Neural cell (in vitro differentiated cells): ENCODE results near the gene SLC6A6. TPM values are rescaled to one million over a fixed set of nuclear protein-coding genes. Genes with fewer than 3 reads are reported as not detected.

Source experiments
- H2AFZ ChIP-seq: fragments of 200-600, 300-800 bp; sonication (generic), shearing (Covaris generic); 2 replicates; pipeline ENCODE4 v1.6.0; 2014; ENCODE audit warnings: low read depth, mild to moderate bottlenecking, antibody characterized with exemption, low read length, moderate library complexity
- H3F3A ChIP-seq: fragments of 200-600 bp; shearing (Covaris generic); 2 replicates; pipeline ENCODE4 v1.6.1; 2016; ENCODE audit warnings: mild to moderate bottlenecking, moderate library complexity, mixed read lengths, antibody characterized with exemption, low read length; ENCODE audit not compliant: insufficient read depth, poor library complexity, severe bottlenecking
- H3K27ac ChIP-seq: fragments of 200-600, 300-800 bp; sonication (generic), shearing (Covaris generic); 2 replicates; pipeline ENCODE4 v1.5.1; 2014; ENCODE audit warnings: mild to moderate bottlenecking, low read length, moderate library complexity
- H3K27me3 ChIP-seq: fragments of 300-800, 200-600 bp; sonication (generic), shearing (Covaris generic); 2 replicates; pipeline ENCODE4 v1.6.0; 2014; ENCODE audit warnings: mild to moderate bottlenecking, low read depth, low read length, moderate library complexity; ENCODE audit not compliant: insufficient read depth
- H3K36me3 ChIP-seq: fragments of 300-800, 200-600 bp; sonication (generic), shearing (Covaris generic); 2 replicates; pipeline ENCODE4 v1.5.1; 2014; ENCODE audit warnings: mild to moderate bottlenecking, antibody characterized with exemption, low read length, moderate library complexity; ENCODE audit not compliant: insufficient read depth
- H3K4me2 ChIP-seq: fragments of 300-800, 200-600 bp; sonication (generic), shearing (Covaris generic); 2 replicates; pipeline ENCODE4 v1.6.0; 2014; ENCODE audit warnings: mild to moderate bottlenecking, low read length
- H3K4me3 ChIP-seq: fragments of 300-800, 200-600 bp; sonication (generic), shearing (Covaris generic); 2 replicates; pipeline ENCODE4 v1.5.1; 2014; ENCODE audit warnings: mild to moderate bottlenecking, low read length, moderate library complexity
- H3K79me2 ChIP-seq: fragments of 200-600 bp; shearing (Covaris generic); replicated peaks from 2 replicates; pipeline ENCODE4 v1.6.0; 2014; ENCODE audit warnings: mild to moderate bottlenecking, low read length, moderate library complexity; ENCODE audit not compliant: insufficient read depth
- H3K9ac ChIP-seq: fragments of 300-800, 200-600 bp; sonication (generic), shearing (Covaris generic); 2 replicates; pipeline ENCODE4 v1.6.1; 2016; ENCODE audit warnings: mild to moderate bottlenecking, low read length, mixed read lengths
- H3K9me2 ChIP-seq: fragments of 200-600 bp; shearing (Covaris generic); 2 replicates; pipeline ENCODE4 v1.6.1; 2016; ENCODE audit warnings: mild to moderate bottlenecking, low read length, mixed read lengths; ENCODE audit not compliant: insufficient read depth
- H3K9me3 ChIP-seq: fragments of 200-600, 300-800 bp; sonication (generic), shearing (Covaris generic); 2 replicates; pipeline ENCODE4 v1.6.1; 2016; ENCODE audit warnings: mild to moderate bottlenecking, mixed run types, low read length, moderate library complexity, mixed read lengths
- H4K20me1 ChIP-seq: fragments of 200-600 bp; shearing (Covaris generic); 2 replicates; pipeline ENCODE4 v1.6.1; 2016; ENCODE audit warnings: mild to moderate bottlenecking, mixed run types; ENCODE audit not compliant: insufficient read depth
- EP300 ChIP-seq: fragments of 450-650 bp; conservative IDR thresholded peaks from 2 replicates; pipeline ENCODE4 v1.6.1; 2014; ENCODE audit warnings: antibody characterized with exemption, mild to moderate bottlenecking, moderate library complexity; ENCODE audit not compliant: poor library complexity, severe bottlenecking
- EZH2 ChIP-seq: fragments of 200-600, 300-800 bp; shearing (Covaris generic), sonication (generic); IDR thresholded peaks from 2 replicates; pipeline ENCODE4 v1.6.1; 2014; ENCODE audit warnings: antibody characterized with exemption, low read length, borderline replicate concordance, mild to moderate bottlenecking; ENCODE audit not compliant: insufficient read depth, poor library complexity, severe bottlenecking
- MXI1 ChIP-seq: fragments of 450-650 bp; conservative IDR thresholded peaks from 2 replicates; pipeline ENCODE4 v1.6.1; 2014; ENCODE audit warnings: antibody characterized with exemption, mild to moderate bottlenecking; ENCODE audit not compliant: poor library complexity, severe bottlenecking
- POLR2AphosphoS5 ChIP-seq: IDR thresholded peaks from 2 replicates; pipeline ENCODE4 v1.6.1; 2012
- RAD21 ChIP-seq: fragments of 450-650 bp; conservative IDR thresholded peaks from 2 replicates; pipeline ENCODE4 v1.6.1; 2014; ENCODE audit warnings: antibody characterized with exemption, mild to moderate bottlenecking, moderate library complexity
- SMC3 ChIP-seq: fragments of 450-650 bp; conservative IDR thresholded peaks from 2 replicates; pipeline ENCODE4 v1.6.1; 2014; ENCODE audit warnings: antibody characterized with exemption, mild to moderate bottlenecking, moderate library complexity; ENCODE audit not compliant: poor library complexity
- TAF1 ChIP-seq: IDR thresholded peaks from 2 replicates; pipeline ENCODE4 v1.6.1; 2012; ENCODE audit warnings: low read depth
- polyA plus RNA-seq: library from polyadenylated mRNA; depleted of rRNA; stranded (reverse); fragments of >200 nt; gene quantifications from 2 replicates; pipeline ENCODE4 v1.2.3, GENCODE V29; 2014
- TF ChIP-seq, protein P1 (sequence below): IDR thresholded peaks from 2 replicates; pipeline ENCODE4 v1.6.1; 2012; ENCODE audit warnings: borderline replicate concordance
- TF ChIP-seq, protein P2 (sequence below): fragments of 450-650 bp; IDR thresholded peaks from 2 replicates; pipeline ENCODE4 v1.5.1; 2014; ENCODE audit warnings: antibody characterized with exemption, mild to moderate bottlenecking, moderate library complexity; ENCODE audit not compliant: poor library complexity, severe bottlenecking

Gene SLC6A6
- polyA plus RNA-seq, 1 donor from 2014 or later: 15.9 TPM

DNA sequence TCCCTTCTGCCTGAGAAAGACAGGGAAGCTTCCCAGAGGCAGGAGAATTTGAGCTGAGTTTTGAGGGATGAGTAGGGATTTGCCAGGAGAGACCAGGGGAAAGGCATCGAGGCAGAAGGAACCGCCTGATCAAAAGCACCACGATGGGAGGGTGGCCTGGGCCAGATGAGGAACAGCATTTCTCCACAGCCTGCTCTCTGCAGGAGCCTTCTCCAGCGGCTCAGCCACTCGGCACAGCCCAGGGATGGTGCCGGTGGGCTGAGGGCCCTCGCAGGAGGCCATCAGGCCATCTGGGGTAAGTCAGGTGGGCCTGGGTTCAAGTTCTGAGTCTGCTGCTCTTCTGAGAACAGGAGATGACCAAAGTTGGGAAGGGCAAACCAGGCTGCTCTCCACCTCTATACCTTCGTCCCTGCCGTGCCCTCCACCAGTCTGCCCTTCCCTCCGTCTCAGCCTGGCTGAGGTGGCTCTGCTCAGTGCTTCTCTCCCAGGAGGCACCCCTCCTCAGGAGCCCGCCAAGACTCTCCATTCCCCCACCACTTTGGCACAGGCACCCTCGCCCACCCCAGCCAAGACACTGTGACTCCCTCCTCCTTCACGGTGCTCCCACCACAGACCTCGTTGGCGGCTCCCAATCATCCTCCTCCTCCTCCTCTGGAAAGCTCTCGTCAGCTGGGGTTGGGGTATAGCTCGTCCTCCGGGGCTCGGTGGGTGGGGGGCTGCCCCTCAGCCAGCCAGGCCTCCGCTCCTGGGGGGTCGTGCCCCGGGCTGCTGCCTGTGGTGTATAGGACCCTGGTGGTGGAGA, 102.8 kb downstream of the SLC6A6 start:
- H3K4me3 ChIP-seq: no peak overlapping the region
- H3K79me2 ChIP-seq: no peaks in the 10 kb centered on the region
- no peak overlapping the region for H3K4me2 ChIP-seq
- no peak overlapping the region for H2AFZ ChIP-seq
- TF ChIP-seq EP300 (no peak), RAD21 (no peak), SMC3 (no peak), EZH2 (no peak), TAF1 (no peak), MXI1 (no peak), POLR2AphosphoS5 (no peak)
- TF ChIP-seq, protein P1, sequence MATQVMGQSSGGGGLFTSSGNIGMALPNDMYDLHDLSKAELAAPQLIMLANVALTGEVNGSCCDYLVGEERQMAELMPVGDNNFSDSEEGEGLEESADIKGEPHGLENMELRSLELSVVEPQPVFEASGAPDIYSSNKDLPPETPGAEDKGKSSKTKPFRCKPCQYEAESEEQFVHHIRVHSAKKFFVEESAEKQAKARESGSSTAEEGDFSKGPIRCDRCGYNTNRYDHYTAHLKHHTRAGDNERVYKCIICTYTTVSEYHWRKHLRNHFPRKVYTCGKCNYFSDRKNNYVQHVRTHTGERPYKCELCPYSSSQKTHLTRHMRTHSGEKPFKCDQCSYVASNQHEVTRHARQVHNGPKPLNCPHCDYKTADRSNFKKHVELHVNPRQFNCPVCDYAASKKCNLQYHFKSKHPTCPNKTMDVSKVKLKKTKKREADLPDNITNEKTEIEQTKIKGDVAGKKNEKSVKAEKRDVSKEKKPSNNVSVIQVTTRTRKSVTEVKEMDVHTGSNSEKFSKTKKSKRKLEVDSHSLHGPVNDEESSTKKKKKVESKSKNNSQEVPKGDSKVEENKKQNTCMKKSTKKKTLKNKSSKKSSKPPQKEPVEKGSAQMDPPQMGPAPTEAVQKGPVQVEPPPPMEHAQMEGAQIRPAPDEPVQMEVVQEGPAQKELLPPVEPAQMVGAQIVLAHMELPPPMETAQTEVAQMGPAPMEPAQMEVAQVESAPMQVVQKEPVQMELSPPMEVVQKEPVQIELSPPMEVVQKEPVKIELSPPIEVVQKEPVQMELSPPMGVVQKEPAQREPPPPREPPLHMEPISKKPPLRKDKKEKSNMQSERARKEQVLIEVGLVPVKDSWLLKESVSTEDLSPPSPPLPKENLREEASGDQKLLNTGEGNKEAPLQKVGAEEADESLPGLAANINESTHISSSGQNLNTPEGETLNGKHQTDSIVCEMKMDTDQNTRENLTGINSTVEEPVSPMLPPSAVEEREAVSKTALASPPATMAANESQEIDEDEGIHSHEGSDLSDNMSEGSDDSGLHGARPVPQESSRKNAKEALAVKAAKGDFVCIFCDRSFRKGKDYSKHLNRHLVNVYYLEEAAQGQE: no peak
- TF ChIP-seq, protein P2, sequence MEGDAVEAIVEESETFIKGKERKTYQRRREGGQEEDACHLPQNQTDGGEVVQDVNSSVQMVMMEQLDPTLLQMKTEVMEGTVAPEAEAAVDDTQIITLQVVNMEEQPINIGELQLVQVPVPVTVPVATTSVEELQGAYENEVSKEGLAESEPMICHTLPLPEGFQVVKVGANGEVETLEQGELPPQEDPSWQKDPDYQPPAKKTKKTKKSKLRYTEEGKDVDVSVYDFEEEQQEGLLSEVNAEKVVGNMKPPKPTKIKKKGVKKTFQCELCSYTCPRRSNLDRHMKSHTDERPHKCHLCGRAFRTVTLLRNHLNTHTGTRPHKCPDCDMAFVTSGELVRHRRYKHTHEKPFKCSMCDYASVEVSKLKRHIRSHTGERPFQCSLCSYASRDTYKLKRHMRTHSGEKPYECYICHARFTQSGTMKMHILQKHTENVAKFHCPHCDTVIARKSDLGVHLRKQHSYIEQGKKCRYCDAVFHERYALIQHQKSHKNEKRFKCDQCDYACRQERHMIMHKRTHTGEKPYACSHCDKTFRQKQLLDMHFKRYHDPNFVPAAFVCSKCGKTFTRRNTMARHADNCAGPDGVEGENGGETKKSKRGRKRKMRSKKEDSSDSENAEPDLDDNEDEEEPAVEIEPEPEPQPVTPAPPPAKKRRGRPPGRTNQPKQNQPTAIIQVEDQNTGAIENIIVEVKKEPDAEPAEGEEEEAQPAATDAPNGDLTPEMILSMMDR: no peak
- peaks cover 6% of the 10 kb centered on the region for H3K9me3 ChIP-seq
- no peak overlapping the region for H3K27ac ChIP-seq
- no peaks in the 10 kb centered on the region for H3K27me3 ChIP-seq
- no peaks in the 10 kb centered on the region for H3K36me3 ChIP-seq
- no peaks in the 10 kb centered on the region for H3F3A ChIP-seq
- H3K9ac ChIP-seq: no peak overlapping the region
- no peaks in the 10 kb centered on the region for H4K20me1 ChIP-seq
- no peaks in the 10 kb centered on the region for H3K9me2 ChIP-seq

DNA sequence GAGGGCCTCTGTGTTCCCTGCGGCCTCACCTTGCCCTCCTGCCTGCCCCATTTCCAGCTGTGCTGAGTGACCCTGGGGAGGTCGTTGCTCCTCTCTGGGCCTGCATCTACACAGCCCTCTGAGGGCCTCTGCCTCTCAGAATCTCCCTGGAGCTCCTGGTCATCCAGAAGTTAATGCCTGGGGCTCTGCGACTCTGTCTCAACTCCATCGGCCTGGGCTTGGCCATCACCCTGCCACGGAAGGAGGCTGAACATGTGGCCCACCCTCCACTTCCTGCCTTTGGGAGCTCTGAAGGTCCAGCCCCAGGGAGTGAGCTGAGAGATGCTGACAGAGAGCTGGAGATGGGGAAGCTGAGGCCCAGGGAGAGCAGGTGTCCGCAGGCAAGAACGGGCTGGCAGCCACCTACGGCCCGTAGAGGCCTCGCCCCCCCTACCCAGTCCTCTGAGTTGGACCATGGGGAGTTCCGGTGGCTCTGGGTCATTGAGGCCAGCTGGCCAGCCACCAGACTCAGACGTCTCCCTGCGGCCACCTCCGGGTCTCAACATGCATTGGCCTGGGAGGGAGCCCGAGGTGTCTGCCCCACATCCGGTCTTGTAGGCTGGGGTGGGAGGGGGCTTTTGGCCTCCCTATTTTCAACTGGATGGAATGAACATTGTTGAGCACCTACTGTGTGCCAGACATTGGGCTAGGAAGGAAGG, 103.5 kb downstream of the SLC6A6 start:
- Histone ChIP-seq H3K27ac (no peak overlapping the region), H3K4me3 (no peak overlapping the region), H4K20me1 (no peaks in the 10 kb centered on the region), H3K27me3 (no peaks in the 10 kb centered on the region), H2AFZ (no peak overlapping the region), H3F3A (no peaks in the 10 kb centered on the region), H3K4me2 (no peak overlapping the region), H3K36me3 (no peaks in the 10 kb centered on the region), H3K9me3 (peaks cover 6% of the 10 kb centered on the region), H3K79me2 (no peaks in the 10 kb centered on the region), H3K9me2 (no peaks in the 10 kb centered on the region), H3K9ac (no peak overlapping the region)
- TF ChIP-seq, protein P2: no peak
- TF ChIP-seq, protein P1: no peak
- no peak for TF ChIP-seq TAF1
- TF ChIP-seq RAD21: no peak
- TF ChIP-seq POLR2AphosphoS5: no peak
- no peak for TF ChIP-seq MXI1
- no peak for TF ChIP-seq EZH2
